HG02642 (cell line): ENCODE results near the gene TRIM46.
A peak's percentile ranks its signal among the peaks of the same experiment; 100 is the strongest.
"Not testable (repeated sequence)": the region's sequence is repeated elsewhere in the genome, so short reads cannot be mapped to it uniquely, and the experiment has no call there.

Experiments used
- ATAC-seq: cut with Tn5 transposase; IDR thresholded peaks from one replicate; pipeline ENCODE4 v1.9.1; 2021; ENCODE audit warnings: mild to moderate bottlenecking; ENCODE audit not compliant: unreplicated experiment, poor library complexity

Gene TRIM46

DNA sequence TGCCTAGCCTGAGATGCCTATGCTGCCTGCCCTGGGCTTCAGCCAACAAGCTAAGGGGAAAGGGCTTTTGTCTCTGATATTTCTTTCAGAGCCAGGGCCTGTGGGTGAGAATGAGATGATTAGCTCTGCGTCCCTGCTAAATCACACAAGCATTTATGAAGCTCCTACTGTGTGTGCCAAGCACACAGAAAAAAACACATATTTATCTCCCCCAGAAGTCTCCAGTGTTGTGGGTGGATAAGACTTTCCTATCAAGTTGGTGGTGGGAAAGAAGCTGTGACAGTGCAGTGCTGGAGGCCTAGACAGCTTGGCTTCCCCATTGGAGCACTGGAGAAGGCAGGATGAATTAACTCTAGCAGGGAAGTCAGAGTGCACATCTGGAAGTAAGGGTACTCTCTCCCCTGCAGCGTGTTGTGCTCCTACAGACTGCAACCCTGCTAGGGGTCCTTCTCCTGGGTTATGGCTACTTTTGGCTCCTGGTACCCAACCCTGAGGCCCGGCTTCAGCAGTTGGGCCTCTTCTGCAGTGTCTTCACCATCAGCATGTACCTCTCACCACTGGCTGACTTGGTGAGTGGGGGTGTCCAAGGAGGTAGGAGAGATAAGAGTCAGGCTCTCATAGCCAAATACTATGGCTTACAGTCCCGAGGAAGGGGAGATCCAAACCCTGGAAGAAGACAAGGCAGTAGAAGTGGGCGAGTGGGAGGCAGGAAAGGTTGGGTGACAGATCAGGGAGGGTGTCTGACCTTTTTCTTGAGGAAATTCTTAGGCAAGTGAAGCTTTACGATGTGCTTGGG lies 36.3 kb upstream of the TRIM46 start:
- no peak for ATAC-seq

DNA sequence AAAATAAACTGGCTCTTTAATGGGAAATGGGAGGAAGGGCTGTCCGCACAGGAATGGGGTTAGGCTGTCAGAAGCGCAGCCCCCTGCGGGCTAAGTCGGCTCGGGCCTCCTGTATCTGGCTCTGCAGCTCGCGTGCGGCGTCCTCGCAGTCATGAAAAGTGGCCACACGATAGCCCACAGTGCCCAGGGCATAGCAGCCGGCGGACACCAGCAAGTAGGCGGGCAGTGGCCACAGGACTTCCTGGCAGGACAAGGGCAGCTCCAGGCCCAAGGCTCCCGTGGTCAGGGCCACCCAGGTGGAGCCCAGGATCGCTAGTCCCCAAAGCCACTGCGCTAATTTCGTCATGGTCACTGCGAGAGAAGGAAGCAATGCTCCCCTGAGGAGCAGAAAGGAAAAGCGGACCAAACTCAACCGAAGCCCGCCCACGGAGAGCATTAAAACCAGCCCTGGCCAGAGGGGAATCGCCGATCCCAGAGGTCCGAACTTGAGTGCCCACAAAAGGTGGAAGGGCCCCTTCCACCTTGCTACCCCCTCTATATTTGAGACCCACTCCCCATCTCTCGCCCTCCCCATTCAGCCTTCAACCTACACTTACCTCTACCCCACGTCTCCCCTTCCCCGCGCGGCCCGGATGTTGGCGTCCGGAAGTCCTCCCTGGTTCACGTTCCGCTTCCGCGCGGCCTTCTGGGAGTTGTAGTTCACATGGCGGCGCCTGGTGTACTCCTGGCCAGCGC lies 33.6 kb upstream of the TRIM46 start, which contains the start of gene DPM3:
TSS of gene DPM3 (minus strand) at position 637 of the 735 bp plus-strand sequence. CDS start at position 346, 291 bp downstream.
- peak; percentile 69 for ATAC-seq

DNA sequence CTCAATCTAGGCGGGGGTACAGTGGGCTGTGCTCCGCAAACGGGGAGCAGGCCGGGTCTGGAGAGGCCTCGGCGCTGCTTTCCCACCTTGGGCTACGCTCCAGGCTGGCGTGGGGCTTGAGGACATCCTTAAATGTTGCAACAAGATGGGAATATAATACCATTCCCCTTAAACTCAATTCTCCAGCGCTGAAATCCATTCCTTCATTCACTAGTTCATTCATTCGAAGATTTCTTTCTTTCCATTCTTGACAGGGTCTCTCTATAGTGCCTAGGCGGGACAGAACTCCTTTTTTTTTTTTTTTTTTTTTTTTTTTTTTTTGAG lies 33.1 kb upstream of the TRIM46 start:
- no peak for ATAC-seq

DNA sequence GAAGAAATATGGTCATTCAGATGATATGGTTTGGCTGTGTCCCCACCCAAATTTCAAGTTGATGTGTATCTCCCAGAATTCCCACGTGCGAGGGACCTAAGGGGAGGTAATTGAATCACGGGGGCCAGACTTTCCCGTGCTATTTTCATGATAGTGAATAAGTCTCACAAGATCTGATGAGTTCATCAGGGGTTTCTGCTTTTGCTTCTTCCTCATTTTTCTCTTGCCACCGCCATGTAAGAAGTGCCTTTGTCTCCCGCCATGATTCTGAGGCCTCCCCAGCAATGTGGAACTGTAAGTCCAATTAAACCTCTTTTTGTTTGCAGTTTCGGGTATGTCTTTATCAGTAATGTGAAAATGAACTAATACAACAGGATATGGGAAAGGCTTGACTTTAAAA lies 31.9 kb upstream of the TRIM46 start:
- ATAC-seq = no peak

DNA sequence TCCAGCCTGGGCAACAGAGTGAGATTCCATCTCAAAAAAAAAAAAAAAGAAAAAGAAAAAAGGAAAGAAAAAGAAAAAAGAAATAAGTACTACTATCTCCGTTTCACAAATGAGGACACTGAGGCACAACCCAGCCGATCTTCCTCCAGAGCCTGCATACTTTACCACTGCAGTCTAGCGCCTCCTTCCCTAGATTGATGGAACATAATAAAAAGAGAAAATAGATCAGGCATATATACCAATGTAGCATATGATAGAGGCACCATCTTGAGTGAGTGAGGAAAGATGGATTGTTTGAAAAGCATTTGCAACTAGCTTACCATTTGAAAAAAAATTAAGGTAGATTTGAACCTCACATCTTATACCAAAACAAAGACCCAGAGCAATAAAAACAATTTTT lies 28.2 kb upstream of the TRIM46 start:
- ATAC-seq = no peak

DNA sequence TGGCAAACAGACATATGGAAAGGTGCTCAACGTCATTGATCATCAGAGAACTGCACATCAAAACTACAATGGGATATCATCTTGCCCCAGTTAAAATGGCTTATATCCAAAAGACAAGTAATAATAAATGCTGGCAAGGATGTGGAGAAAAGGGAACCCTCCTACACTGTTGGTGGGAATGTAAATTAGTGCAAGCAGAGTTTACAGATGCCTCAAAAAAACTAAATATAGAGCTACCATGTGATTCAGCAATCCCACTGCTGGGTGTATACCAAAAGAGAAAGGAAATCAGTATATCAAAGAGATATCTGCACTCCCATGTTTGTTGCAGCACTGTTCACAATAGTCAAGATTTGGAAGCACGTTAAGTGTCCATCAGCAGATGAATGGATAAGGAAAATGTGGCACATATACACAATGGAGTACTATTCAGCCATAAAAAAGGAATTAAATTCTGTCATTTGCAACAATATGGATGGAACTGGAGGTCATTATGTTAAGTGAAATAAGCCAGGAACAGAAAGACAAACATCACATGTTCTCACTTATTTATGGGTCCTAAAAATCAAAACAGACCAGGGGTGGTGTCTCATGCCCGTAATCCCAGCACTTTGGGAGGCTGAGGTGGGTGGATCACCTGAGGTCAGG lies 17.5 kb upstream of the TRIM46 start:
- ATAC-seq = not testable (repeated sequence)

DNA sequence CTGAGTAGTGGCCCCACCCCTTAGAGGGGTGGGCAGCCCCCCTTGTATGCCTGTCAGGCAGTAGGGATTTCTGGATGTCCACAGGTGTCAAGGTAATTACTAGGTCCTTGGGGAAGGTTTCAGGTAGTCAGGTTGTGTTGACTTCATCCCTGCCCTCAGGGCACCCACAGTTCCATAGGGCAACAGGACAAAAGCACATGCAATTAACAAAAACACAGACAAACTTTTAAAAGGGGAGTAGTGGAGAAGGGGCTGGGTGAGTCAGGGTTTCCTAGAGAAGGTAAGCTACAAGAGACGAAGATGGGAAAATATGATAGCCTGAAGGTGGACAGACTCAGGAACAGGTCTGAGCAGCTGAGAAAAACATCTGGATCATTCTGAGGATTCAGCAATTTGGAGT lies 14.7 kb upstream of the TRIM46 start:
- no peak for ATAC-seq

DNA sequence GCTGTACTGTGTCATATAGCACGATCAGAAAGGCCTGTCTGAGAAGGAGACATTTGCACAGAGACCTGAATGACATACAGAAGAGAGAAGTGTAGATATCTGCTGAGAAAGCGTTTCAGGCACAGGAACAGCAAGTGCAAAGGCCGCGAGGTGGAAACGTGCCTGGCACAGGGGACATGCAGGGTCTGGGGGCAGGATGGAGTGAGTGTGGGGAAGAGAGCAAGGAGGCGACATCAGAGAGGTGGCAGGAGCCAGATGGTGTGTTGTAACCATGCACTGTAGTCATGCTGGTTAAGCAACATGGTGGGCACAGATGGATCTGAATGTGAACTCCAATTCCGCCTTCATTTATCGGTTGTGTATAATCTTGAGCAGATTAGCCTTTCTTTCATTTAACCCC lies 13.5 kb upstream of the TRIM46 start:
- no peak for ATAC-seq

DNA sequence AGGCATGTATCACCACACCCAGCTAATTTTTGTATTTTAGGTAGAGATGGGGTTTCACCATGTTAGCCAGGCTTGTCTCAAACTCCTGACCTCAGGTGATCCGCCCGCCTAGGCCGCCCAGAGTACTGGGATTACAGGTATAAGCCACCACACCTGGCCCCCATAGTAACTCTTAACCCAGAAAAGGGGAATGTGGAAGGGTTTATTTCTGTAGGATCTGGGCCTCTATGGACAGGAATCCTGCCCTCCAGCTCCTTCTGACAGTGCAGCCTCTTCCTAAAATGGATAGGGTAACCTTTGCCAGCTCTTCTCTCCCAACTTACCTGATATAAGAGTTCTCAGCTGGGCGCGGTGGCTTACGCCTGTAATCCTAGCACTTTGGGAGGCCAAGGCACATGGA lies 11.0 kb upstream of the TRIM46 start:
- not testable (repeated sequence) for ATAC-seq

DNA sequence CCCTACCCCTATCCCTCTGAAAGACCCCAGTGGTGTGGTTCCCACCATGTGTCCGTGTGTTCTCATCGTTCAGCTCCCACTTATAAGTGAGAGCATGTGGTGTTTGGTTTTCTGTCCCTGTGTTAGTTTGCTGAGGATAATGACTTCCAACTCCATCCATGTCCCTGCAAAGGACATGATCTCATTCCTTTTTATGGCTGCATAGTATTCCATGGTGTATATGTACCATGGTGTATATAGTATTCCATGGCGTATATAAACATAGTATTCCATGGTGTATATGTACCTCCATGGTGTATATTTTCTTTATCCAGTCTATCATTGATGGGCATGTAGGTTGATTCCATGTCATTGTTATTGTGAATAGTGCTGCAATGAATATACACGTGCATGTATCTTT lies 9.9 kb upstream of the TRIM46 start:
- ATAC-seq = not testable (repeated sequence)

DNA sequence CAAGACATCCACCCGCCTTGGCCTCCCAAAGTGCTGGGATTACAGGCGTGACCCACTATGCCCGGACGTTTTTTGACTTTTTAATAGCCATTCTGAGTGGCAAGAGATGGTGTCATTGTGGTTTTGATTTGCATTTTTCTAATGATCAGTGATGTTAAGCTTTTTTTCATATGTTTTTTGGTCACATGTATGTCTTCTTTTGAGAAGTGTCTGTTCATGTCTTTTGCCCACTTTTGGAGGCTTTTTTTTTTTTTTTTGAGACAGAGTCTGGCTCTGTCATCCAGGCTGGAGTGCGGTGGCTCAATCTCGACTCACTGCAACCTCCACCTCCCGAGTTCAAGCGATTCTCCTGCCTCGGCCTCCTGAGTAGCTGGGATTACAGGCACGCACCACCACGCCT lies 9.0 kb upstream of the TRIM46 start:
- ATAC-seq = not testable (repeated sequence)

DNA sequence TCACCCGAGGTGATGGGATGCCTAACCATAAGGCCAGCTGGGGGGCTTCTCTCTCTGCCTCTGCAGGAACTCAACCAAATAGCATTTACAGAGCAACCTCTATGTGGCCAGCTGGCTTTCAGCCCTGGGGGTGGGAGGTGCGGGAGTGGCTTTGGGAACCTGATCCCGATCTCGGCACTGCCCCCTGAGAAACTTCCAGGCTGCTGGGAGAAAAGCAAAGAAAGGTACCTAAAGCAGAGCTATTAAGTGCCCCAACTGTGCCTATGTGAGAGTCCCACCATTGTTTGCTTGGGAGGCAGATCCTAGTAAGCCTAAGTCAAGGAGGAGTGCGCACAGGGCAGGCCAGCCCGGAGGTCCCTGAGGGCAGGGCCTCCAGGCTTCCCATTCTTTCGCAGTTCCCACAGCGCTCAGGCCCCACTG lies 7.6 kb upstream of the TRIM46 start:
- ATAC-seq = no peak

DNA sequence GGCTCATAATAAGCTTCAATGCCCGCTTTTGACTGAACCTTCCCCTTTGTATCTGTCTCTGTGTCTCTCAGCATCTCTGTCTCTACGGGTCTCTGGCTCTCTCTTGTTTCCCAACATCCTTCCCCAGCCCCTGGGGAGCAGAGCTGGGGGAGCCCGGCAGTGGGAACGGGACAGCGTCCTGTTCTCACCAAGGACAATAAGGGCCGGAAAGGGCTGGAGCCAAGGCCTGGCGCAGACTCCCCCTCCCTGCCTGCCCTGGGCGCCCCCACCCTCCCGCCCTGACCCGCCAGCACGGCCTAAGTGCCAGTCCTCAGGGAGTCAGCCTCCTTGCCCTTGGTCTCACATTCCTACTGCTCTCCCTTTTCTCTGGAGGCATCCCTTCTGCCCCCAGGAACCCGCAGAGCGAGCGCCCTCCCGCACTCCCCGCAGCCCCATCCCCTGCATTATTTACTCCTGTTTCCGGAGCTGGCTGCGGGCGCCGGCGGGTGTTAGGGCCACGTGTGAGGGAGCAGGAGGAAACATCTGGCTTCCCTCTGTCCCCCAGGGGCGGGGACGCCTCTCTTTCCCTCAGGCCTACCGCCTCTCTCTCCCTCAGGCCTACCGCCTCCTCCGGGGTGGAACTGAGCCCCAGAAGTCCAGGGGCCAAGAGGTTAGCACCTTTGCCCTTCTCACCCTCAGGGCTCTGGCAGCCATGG lies 7.0 kb upstream of the TRIM46 start:
- ATAC-seq = no peak

DNA sequence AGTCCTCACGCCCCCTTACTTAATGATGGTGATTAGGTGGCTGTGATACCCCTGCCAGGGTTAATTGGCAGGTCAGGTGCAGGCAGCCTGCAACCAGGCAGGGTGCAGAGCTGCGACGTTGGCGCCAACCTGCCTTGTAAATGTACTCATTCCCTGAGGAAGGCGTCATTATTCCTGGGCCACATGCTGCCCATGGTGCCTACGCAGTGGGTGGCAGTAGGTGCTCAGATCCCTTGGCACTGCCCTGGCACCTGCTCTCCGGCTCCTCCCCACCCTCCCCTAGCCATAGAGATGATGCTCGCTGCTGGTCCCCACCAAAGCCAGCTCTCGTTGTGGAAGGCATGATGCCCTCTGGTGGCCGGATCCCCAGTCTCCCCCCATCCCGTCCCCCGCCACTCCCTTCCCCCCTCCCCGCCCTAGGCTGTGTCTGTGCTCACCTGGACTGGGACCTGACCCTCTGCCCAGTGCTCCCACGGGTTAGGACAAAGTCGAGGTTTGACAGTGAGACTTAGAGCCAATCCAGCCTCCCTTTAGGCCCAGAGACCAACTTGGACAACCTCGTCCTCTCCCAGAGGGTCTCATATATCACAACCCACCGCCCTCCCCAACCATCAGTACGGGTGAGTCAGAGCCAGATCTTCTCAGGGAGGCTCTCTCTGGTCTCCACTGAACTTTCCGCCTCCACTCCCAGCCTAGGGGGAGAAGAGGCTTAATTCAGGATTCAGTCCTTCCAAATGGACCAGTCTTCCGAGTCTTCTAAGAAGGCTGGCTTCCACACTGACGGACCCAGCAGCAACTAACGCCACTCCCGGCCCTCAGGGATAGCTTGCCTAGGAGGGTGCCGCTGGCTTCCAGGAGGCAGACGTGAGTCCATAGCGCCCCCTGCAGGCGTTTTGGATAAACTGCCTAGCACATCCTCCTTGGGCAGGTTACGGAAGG lies 6.2 kb upstream of the TRIM46 start:
- peak; percentile 51 for ATAC-seq

DNA sequence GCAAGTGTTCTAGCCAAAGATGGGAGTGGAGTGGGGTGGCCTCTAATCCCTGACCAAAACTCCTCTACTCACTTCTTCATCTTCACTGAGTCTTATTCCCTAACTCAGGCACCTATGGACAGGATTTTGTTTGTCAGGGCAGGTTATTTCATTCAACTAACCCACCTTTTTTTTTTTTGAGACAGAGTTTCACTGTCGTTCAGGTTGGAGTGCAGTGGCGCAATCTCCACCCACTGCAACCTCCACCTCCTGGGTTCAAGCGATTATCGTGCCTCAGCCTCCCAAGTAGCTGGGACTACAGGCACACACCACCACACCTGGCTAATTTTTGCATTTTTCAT lies 5.6 kb upstream of the TRIM46 start:
- ATAC-seq = not testable (repeated sequence)

DNA sequence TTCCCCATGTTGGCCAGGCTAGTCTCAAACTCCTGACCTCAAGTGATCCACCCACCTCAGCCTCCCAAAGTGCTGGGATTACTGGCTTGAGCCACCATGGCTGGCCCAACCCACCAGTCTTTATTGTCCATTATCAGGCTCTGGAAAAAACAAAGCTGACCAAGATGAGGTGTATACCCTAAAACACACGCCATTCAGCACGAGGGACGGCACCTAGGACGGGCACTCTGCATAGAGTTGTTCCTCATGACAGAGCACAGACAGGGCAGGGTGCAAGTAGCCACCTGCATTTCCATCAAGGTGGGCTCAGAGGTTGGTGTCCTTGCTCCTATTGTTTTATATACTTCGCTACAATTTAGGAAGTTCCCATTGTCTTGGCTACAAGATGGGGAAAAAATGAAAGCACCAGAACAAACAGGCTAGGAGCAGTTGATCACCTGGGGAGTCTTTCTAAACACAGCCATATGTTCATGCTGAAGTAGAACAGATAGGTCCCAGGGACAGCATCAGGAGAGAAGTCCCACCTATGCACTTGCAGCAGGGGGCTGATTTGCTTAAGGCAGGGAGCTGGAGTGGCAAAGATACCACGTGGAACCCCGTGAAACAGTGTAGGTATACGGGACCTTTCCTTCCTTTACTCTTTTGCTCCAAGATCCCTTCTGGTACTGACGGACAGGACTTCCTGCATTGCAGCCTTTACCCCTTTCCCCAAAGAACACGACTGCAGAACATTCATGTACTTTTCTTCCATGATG lies 5.0 kb upstream of the TRIM46 start:
- no peak for ATAC-seq

DNA sequence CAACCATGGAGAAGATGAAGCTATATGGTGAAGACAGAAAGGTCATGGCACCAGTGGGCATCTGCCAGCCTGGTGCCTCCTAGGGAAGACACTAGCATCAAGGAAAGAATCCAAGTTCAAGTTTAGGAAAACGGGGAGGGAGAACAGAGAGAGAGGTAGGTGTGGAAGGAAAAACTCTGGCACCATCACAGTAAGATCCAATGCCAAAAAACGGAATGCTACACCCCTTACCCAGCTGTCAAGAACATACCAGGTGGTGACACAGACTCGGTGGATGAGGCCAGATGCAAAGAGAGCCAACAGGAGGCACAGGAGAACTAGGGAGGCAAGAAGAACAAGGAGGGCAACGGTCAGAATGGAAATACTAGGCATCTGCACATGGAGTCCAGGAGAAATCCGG lies 4.1 kb upstream of the TRIM46 start:
- ATAC-seq = no peak

DNA sequence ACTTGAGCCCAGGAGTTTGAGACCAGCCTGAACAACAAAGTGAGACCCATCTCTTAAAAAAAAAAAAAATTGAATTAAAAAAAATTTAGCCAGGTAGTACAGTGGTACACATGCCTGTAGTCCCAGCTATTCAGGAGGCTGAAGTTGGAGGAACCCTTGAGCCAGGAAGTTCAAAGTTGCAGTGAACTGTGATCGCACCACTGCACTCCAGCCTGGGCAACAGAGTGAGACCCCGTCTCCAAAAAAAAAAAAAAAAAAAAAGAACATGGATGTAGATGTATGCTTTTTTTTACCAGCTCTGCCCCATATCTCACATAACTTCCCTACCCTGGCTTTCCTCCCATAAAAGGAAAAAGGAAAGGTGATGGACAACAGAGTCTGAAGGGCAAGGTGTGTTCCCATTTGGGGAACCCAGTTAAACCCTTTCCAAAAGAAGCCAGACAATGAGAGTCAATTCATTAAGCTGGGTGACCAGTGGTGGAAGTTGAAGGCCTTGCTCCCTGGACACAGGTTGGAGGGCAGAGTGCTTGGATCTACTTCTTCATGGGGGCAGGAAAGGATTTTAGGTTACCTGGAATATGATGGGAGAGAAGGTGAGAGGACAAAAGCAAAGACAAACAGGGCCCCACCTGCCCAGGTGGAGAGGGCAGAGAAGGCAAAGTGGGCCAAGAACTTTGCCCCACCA lies 3.4 kb upstream of the TRIM46 start:
- ATAC-seq = no peak

DNA sequence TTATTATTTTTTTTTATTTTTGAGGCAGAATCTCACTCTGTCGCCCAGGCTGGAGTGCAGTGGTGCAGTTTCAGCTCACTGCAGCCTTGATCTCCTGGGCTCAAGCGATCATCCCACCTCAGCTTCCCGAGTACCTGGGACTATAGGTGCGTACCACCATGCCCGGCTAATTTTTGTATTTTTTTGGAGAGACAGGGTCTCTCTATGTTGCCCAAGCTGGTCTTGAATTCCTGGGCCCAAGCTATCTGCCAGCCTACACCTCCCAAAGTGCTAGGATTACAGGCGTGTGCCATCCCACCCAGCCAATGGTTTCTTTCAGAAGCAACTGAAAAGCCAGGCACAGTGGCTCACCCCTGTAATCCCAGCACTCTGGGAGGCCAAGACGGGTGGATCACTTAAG lies 2.8 kb upstream of the TRIM46 start:
- no peak for ATAC-seq
